HUDEP-2 (cell line): ENCODE data around the gene DEPDC5.
A peak's percentile ranks its signal among the peaks of the same experiment; 100 is the strongest.

ENCODE experiments used
- DNase-seq, 76 experiments: peaks; one replicate each; lab custom pipeline; 2025; ENCODE audit not compliant: unreplicated experiment in 76 of 76; lab: John Stamatoyannopoulos, UW

DEPDC5 gene

DNA sequence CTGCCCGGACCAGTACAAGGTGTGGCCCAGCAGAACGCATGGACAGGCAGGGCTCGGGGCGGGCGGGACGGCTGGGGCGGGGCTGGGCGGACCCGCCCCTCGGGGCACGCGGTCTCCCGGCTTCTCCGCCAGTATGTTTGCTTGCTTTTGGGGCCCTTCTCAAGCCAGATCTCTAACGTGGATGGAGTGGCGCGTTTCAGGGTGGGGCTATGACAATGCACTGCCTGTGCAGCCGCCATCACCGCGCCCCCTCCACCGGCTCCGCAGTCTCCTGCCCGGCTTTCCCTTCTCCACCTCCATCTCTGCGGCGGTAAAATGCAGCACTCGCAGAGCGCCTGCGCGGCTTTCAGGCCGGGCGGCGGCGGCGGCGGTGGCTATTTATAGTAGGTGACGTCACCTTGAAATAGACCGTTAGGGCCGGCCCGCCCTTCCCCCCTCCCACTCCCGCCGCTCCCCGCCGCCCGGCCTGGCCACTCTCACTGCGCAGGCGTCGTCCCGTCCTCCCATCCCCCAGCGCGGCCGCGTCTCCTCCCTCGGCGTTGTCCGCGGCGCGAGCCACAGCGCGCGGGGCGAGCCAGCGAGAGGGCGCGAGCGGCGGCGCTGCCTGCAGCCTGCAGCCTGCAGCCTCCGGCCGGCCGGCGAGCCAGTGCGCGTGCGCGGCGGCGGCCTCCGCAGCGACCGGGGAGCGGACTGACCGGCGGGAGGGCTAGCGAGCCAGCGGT is 190.3 kb downstream of the DEPDC5 start, which contains the start of gene YWHAH:
YWHAH (plus strand) TSS at position 558 of the 722 bp plus-strand sequence. CDS start 199 bp downstream, outside the sequence.
- peak in 75 of 76 experiments; percentile 36 to 97 (median 92) for DNase-seq

DNA sequence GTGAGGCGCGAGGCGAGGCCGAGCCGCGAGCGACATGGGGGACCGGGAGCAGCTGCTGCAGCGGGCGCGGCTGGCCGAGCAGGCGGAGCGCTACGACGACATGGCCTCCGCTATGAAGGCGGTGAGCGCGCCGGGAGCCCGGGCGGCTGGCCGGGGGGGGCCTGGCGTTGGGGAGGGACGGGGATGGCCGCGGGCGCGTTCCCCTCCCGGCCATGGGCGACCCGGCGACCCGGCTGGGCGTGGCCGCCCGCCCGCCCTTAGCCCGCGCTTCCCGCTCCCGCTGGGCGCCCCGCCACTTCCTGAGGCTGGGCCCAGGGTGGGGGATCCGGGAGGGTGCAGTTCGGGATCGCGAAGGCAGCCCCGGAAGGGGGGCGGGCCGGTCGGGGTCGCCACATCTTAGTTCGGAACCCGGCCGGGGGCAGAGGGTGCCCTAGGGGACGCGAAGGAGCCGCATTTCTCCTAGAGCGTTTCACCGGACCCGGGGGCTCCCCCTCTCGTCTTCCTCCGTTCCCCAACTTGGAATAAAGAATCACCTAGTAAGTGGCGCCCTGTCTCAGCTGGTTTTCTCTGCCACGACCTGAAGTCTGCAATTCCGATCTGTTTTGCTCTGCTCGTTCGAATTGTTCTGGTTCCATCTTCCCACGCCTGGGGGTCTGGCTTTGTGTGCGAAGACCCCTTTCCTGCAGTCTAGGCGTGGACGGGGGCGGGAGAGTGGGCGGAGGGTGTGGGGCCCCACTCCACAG is 191.1 kb downstream of the DEPDC5 start:
- DNase-seq = peak in 7 of 76 experiments; percentile 19 to 68 (median 40)

DNA sequence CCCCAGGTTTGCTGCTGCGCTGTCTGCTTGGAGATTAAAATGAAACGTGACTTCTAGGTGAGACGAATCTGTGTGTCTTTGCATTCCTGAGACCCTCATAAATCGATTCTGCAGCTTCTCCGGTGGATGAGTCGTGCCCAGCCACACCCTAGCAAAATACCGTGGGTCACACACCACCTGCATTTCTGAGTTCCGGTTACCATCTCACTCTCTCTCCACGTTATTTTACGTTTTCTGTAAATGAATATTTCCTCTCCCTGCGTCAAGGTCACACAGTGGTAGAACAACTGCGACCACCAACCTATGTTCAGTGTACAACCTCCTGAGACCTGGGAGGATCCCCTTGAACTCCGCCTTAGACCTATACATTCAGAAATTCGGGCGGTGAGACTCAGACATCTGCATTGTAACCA is 191.6 kb downstream of the DEPDC5 start:
- peak in 1 of 76 experiments; percentile 15 for DNase-seq

DNA sequence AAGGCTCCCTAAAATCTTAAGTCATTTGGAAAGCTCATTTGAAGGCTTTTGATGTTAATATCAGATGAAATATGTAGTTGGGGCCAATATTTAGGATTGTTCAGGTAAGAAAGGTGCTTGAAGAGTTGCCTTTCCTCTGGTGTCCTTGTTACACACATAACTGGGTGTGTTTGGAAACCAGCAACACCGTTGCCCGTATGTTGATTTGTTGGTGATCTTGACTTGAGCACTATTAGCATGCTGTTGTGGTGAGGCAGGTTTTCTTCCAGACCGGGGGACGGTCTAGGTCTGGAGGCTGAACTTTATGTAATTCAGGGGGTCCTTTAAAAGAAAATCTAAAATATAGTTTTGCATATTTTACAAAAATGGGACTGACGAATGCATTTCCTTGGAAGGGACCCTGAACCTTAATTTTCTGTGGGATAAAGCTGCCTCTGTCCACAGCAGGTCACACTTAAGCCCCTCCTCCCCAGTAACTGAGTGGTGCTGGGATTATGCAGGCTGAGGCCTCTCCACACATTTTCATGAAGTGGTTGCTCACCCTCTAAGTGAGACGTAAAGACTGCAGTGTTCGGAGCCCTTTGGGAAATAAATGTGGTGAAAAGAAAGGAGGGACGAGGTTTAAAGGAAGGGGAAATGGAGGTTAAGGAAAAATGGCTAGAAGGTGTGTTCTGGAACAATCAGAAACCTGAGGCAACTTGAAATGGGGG is 192.3 kb downstream of the DEPDC5 start:
- peak in 2 of 76 experiments; percentile 11 to 22 for DNase-seq

DNA sequence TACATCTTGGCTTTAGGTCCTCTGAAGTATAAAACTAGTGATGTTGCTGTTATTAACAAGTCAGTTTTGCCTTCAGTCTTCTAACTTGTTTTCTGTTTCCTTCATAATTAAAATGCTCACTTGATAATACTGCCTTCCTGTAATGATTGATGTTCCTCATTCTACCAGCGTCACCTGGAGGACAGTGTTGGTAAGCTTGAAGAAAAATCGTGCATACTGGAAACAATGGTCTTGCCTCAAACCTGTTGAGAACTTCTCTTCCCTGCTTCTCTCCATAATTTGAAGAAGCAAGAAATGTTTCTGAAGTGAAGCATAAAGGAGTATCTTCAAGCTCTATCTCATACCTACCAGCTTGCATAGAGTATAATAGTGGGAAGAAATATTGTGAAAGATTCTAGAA is 193.5 kb downstream of the DEPDC5 start:
- peak in 34 of 76 experiments; percentile 7 to 64 (median 35) for DNase-seq

DNA sequence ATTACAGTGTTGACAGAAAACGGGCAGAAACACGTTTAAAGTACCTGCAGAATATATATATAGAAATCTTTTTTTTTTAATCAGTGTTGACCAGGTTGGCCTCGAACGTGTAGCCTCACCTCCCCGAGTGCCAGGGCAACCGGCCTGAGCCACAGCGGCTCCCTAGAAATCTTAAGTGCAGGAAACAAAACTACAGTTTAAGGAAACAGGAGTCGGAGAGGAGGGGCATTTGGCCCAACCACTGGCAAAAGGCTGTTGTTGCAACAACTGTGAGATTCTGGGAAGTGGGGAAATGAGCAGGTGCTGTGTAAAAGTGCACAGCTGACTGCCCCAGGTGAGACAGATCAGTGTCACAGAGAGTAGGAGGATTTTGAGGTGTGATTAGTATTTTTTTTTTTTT is 194.2 kb downstream of the DEPDC5 start:
- DNase-seq = no peak

DNA sequence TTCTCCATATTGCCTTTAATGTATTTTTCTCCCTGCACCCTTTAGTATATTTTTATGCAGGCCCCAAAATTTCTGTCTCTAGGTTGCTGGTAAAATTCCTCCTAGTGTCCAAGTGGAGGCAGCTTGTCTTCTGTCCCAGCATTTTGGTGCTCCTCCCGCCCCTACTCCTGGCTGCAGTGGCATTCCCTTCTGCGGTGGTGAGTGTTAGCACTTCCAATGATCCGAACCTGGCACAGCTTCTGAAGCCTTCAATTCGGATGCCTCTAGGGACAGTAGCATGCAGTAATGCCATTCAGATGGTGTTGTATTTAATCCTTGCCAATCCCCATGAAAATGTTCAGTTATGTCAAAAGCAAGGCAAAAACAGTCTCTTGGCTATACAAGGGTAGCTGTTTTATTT is 196.4 kb downstream of the DEPDC5 start:
- DNase-seq = no peak

DNA sequence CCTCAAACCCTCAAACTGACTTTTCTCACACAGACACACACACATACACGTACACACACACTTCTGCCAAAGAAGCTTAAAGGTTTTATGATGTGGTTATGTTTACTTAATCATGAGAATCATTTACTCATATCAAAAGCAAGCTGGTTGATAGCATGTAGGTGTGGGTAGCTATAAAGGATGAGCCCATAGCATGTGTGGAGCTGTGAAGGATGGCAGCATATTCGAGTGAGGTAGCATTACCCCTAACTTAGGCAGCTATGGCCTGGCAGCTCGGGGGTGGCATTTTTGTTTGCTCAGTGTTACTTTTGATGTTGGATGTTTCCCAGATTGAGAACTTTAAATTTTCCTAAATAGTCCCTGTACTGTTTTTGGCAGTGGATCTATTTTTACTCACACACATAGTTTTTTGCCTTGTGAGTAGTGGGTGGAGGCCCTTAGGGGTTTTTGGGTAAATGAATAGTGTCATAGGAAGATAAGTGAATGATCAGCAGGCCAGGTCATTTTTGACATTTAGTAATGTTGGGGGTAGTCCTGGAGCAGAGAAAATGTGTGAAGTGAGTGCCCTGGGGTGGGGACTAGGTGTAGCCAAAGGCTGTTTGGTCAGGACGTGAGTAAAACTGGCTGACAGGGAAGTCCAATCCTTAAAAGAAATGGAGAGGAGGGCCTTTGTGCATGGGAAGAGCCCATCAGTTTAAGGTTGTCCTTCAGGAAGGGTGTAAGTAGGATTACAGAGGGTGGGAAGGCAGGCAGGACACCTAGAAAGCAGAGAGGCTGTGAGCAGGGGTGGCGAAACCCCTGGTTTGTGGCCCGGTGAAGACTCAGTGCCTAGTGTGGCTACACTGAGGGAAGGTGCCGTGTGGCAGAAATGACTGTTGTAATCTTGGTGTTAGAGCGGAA is 197.6 kb downstream of the DEPDC5 start:
- no peak for DNase-seq

DNA sequence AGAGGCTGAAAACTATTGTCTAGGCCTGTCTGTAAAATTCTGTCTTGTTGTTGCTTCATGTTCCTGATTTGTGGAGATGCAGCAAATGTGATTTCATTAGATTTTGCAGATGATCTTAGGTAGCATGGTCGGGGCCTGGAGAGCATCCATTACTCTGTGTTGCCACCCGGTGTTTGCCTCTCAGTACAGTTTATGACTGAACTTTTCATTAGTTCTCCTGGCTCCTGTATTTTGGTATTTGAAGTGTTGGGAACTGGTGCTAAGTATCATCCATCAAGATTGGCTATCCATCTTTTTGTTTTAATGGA is 198.2 kb downstream of the DEPDC5 start:
- peak in 1 of 76 experiments; percentile 9 for DNase-seq

DNA sequence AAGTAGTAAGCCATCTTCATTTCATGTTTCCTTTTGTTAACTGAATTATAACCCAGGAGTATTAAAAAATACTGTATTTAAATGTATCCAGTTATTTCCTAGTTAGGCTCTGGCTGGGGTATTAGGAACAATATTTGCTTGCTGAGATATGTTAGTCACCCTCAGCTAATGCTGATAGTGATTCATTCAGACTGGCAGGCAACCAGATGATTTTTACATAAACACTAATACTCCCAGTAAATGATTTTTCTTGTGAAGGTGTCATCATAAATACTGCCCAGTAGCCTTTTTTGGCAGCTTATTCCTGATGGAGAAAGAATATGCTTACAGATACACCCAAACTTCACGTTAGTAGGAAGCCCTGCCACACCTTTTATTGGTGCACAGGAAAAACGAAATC is 198.7 kb downstream of the DEPDC5 start:
- DNase-seq = no peak

DNA sequence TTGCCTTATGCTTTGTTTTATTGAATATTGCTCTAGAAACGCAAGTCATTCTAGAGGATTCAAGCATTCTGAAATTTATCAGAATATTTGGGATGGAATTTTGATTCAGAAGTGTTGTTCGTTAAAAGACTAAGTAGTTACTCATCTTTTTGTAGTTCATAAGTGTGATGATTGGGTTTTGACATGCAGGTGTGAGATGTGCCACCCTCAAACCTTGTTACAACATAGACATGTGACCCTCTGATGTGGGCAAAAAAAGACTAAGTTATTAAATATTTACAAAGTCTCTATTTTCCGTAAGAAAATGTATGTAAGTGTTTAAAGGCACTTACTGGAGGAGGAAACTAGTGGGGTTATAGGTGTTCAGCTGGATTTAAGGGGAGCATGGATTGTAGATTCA is 199.4 kb downstream of the DEPDC5 start:
- DNase-seq = no peak

DNA sequence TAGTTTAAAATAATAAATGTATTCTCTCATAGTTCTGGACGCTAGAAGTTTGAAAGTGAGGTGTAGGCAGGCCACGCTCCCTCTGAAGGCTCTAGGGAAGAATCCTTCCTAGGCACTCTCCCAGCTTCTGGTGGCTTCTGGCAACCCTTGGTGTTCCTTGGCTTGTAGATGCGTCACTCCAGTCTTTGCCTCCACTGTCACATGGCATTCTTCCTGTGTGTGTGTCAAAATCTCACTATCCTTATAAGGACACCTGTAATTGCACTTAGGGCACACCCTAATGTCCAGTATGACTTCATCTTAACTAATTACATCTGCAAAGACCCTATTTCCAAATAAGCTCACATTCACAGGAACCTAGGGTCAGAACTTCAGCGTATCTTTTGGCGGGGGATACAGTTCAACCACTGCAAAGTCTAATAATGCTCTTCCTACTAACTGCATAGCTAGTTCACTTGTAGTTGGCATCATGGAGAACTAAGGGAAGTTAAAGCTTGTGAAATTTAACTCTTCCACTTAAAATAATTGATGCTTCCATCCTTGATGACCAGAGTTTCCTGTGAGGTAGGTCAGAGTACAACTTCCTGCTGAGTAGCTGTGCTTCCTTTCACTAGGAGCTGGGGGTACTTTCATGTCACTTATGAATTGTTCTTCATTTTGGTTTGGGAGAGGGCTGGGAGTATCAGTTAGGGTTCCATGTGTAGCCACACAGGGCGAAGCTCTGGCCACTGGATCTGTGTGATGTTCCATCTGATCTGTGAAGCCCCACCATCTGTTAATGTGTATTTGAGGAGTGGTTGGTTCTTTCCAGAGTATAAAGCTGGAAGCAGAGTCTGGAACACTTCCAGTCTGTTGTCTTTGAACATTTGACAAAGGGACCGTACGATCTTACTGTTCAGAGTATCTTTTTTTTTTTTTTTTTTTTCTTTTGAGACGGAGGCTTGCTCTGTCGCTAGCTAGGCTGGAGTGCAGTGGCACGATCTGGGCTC is 201.0 kb downstream of the DEPDC5 start:
- no peak for DNase-seq

DNA sequence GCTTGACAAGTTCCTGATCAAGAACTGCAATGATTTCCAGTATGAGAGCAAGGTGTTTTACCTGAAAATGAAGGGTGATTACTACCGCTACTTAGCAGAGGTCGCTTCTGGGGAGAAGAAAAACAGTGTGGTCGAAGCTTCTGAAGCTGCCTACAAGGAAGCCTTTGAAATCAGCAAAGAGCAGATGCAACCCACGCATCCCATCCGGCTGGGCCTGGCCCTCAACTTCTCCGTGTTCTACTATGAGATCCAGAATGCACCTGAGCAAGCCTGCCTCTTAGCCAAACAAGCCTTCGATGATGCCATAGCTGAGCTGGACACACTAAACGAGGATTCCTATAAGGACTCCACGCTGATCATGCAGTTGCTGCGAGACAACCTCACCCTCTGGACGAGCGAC is 202.5 kb downstream of the DEPDC5 start:
- no peak for DNase-seq
